Left lung (tissue), 10 donors: ENCODE measurements around the gene SLC30A9. TPM values are rescaled to one million over a fixed set of nuclear protein-coding genes. Genes with fewer than 3 reads are reported as not detected.

Source experiments
- ATAC-seq: fragments of 200-7000 bp; cut with Tn5 transposase; one replicate; pipeline ENCODE4 v1.9.1; 2020; ENCODE audit warnings: moderate library complexity
- DNase-seq, 4 donors: peaks; one replicate each; pipeline ENCODE4 v3.0.0-alpha.2; 2013 to 2020
- H3K27ac ChIP-seq, 2 donors: fragments of 200-600 bp; sonication (generic) in 1 of 2; one replicate each; pipeline versions ENCODE4 v1.5.0 to v1.8.0; 2020 to 2021
- H3K27me3 ChIP-seq, 2 donors: fragments of 200-600 bp; sonication (generic) in 1 of 2; one replicate each; pipeline versions ENCODE4 v1.5.0 to v1.8.0; 2020 to 2021
- H3K36me3 ChIP-seq, 2 donors: fragments of 200-600 bp; sonication (generic) in 1 of 2; one replicate each; pipeline versions ENCODE4 v1.5.0 to v1.8.0; 2020 to 2021
- H3K4me1 ChIP-seq, 2 donors: fragments of 200-600 bp; one replicate each; pipeline ENCODE4 v1.8.0; 2021
- H3K4me3 ChIP-seq, 2 donors: fragments of 200-600 bp; sonication (generic) in 1 of 2; one replicate each; pipeline versions ENCODE4 v1.5.0 to v1.8.0; 2020 to 2021; ENCODE audit warnings: mild to moderate bottlenecking in 1 of 2
- H3K9me3 ChIP-seq, 2 donors: fragments of 200-600 bp; sonication (generic) in 1 of 2; one replicate each; pipeline versions ENCODE4 v1.5.0 to v1.8.0; 2020 to 2021
- CTCF ChIP-seq, 2 donors: fragments of 200-600 bp; sonication (generic) in 1 of 2; IDR thresholded peaks; one replicate each; pipeline versions ENCODE4 v1.5.0 to v1.8.0; 2021; ENCODE audit warnings: antibody characterized with exemption in 2 of 2
- intact Hi-C, 2 donors: fragments of 100-400 bp; cut with DNase I; formaldehyde crosslinking; loops; one replicate each; pipeline versions ENCODE4 v1.11.2 to v1.14.2; 2022
- polyA plus RNA-seq, 6 donors: library from polyadenylated mRNA; unstranded; fragments of 120-200 nt; gene quantifications; one replicate each; pipeline ENCODE4 v1.2.1, GENCODE V29; 2013; ENCODE audit not compliant: insufficient read length in 6 of 6
- total RNA-seq, 2 donors: library from RNA; stranded (reverse); fragmentation: NEBNext Ultra II Directional; extraction: Animal tissue kit (Norgen Biotek cat#: 25700); gene quantifications; one replicate each; pipeline ENCODE4 v1.2.1, GENCODE V29; 2021
- donor health status: DM: no; HTN: yes; CAD: no.
- donor health status: DM: no; HTN: no; CAD: no.

SLC30A9 gene
- total and polyA plus RNA-seq, 8 donors = 45.7 to 90.8 (median 84.0) TPM

- intact Hi-C loops = no loop called here
- no peak overlapping the region for H3K27ac ChIP-seq
- no peaks in the 10 kb centered on the region for H3K27me3 ChIP-seq
- H3K9me3 ChIP-seq = no peaks in the 10 kb centered on the region
- TF ChIP-seq CTCF (IDR thresholded peaks at IDR 0.05) = no peak
- ATAC-seq = no peak
- no peaks in the 10 kb centered on the region for H3K4me1 ChIP-seq
- peaks cover 0 to 40% of the 10 kb centered on the region in 2 donors for H3K36me3 ChIP-seq
- DNase-seq = no peak
- H3K4me3 ChIP-seq = no peak overlapping the region
These were observed 80.1 kb downstream of the SLC30A9 start for GRCh38 chr4:42070463-42070862.

- no peak overlapping the region for H3K27ac ChIP-seq
- ATAC-seq (no peak), DNase-seq (no peak)
- no peaks in the 10 kb centered on the region for H3K4me1 ChIP-seq
- intact Hi-C loops = no loop called here
- no peak overlapping the region for H3K4me3 ChIP-seq
- no peak for TF ChIP-seq CTCF (IDR thresholded peaks at IDR 0.05)
- no peaks in the 10 kb centered on the region for H3K9me3 ChIP-seq
- no peaks in the 10 kb centered on the region for H3K27me3 ChIP-seq
- peaks cover 0 to 60% of the 10 kb centered on the region in 2 donors for H3K36me3 ChIP-seq
These were observed 84.0 kb downstream of the SLC30A9 start for GRCh38 chr4:42074294-42074693.

- ATAC-seq = no peak
These were observed 88.0 kb downstream of the SLC30A9 start for GRCh38 chr4:42078184-42078801.

GRCh38 chr4:42080306-42080705, 90.0 kb downstream of the SLC30A9 start:
- no peak for TF ChIP-seq CTCF (IDR thresholded peaks at IDR 0.05)
- intact Hi-C loops = no loop called here

More at GRCh38 chr4:42078184-42078801, 88.0 kb downstream of the SLC30A9 start:
- no peaks in the 10 kb centered on the region for H3K27me3 ChIP-seq
- peaks cover 0 to 69% of the 10 kb centered on the region in 2 donors for H3K36me3 ChIP-seq
- H3K4me3 ChIP-seq = no peak overlapping the region
- TF ChIP-seq CTCF (IDR thresholded peaks at IDR 0.05) = no peak
- intact Hi-C loops = no loop called here
- no peak for DNase-seq
- no peaks in the 10 kb centered on the region for H3K9me3 ChIP-seq
- H3K27ac ChIP-seq = no peak overlapping the region
- no peaks in the 10 kb centered on the region for H3K4me1 ChIP-seq

GRCh38 chr4:42083816-42084215, 93.5 kb downstream of the SLC30A9 start:
- intact Hi-C loops = no loop called here

More at GRCh38 chr4:42080306-42080705, 90.0 kb downstream of the SLC30A9 start:
- H3K9me3 ChIP-seq = no peaks in the 10 kb centered on the region
- H3K36me3 ChIP-seq = peaks cover 0 to 63% of the 10 kb centered on the region in 2 donors
- H3K4me3 ChIP-seq = no peak overlapping the region
- no peaks in the 10 kb centered on the region for H3K27me3 ChIP-seq
- ATAC-seq (no peak), DNase-seq (no peak)
- H3K4me1 ChIP-seq = no peaks in the 10 kb centered on the region
- H3K27ac ChIP-seq = no peak overlapping the region

More at GRCh38 chr4:42083816-42084215, 93.5 kb downstream of the SLC30A9 start:
- H3K9me3 ChIP-seq = no peaks in the 10 kb centered on the region
- no peak for TF ChIP-seq CTCF (IDR thresholded peaks at IDR 0.05)
- no peaks in the 10 kb centered on the region for H3K27me3 ChIP-seq
- H3K36me3 ChIP-seq = peaks cover 0 to 57% of the 10 kb centered on the region in 2 donors
- no peak overlapping the region for H3K27ac ChIP-seq
- DNase-seq (no peak), ATAC-seq (no peak)
- no peaks in the 10 kb centered on the region for H3K4me1 ChIP-seq
- H3K4me3 ChIP-seq = no peak overlapping the region
